Hematopoietic multipotent progenitor cell (in vitro differentiated cells): Measurements from ENCODE around the gene DLG1. TPM values are rescaled to one million over a fixed set of nuclear protein-coding genes. Genes with fewer than 3 reads are reported as not detected.
"Not testable (repeated sequence)": the region's sequence is repeated elsewhere in the genome, so short reads cannot be mapped to it uniquely, and the experiment has no call there.

ENCODE experiments used
- DNase-seq, 3 donors: peaks; one replicate each; pipeline ENCODE4 v3.0.0-alpha.2; 2011 to 2015; ENCODE audit warnings: low read depth in 2 of 3, low spot score in 2 of 3
- total RNA-seq: library from RNA; depleted of rRNA; stranded (reverse); fragments of >200 nt; gene quantifications from one replicate; pipeline ENCODE4 v1.2.3, GENCODE V29; 2012

DLG1 gene
- total RNA-seq, 1 donor = 19.7 TPM

GRCh38 chr3:197125636-197126035 lies 172.8 kb downstream of the DLG1 start:
- DNase-seq = no peak

GRCh38 chr3:197124713-197125112 lies 173.7 kb downstream of the DLG1 start:
- no peak for DNase-seq

- no peak for DNase-seq
Observed at GRCh38 chr3:197122394-197122793, 176.0 kb downstream of the DLG1 start.

- no peak for DNase-seq
Observed at GRCh38 chr3:197117114-197117513, 181.3 kb downstream of the DLG1 start.

- DNase-seq = no peak
Observed at GRCh38 chr3:197114007-197114406, 184.4 kb downstream of the DLG1 start.

GRCh38 chr3:197111685-197112084 lies 186.7 kb downstream of the DLG1 start:
- DNase-seq = no peak

GRCh38 chr3:197105786-197106185 lies 192.6 kb downstream of the DLG1 start:
- DNase-seq = no peak

GRCh38 chr3:197104738-197105137 lies 193.7 kb downstream of the DLG1 start:
- DNase-seq = no peak

GRCh38 chr3:197103766-197104165 lies 194.6 kb downstream of the DLG1 start:
- no peak for DNase-seq

- DNase-seq = no peak
Observed at GRCh38 chr3:197093871-197094270, 204.5 kb downstream of the DLG1 start.

- DNase-seq = peak in 1 of 3 donors; percentile 18
Observed at GRCh38 chr3:197088370-197088769, 210.0 kb downstream of the DLG1 start.

- no peak for DNase-seq
Observed at GRCh38 chr3:197085137-197085536, 213.3 kb downstream of the DLG1 start.

GRCh38 chr3:197083486-197083885 lies 214.9 kb downstream of the DLG1 start:
- no peak for DNase-seq

- no peak for DNase-seq
Observed at GRCh38 chr3:197082871-197083270, 215.5 kb downstream of the DLG1 start.

- DNase-seq = no peak
Observed at GRCh38 chr3:197080344-197080743, 218.1 kb downstream of the DLG1 start.

GRCh38 chr3:197076415-197076814 lies 222.0 kb downstream of the DLG1 start:
- no peak for DNase-seq

- no peak for DNase-seq
Observed at GRCh38 chr3:197068077-197068476, 230.3 kb downstream of the DLG1 start.

- no peak for DNase-seq
Observed at GRCh38 chr3:197064771-197065170, 233.6 kb downstream of the DLG1 start.

GRCh38 chr3:197062446-197062845 lies 236.0 kb downstream of the DLG1 start:
- DNase-seq = no peak

GRCh38 chr3:197051637-197052036 lies 246.8 kb downstream of the DLG1 start:
- DNase-seq = not testable (repeated sequence)

- no peak for DNase-seq
Observed at GRCh38 chr3:197050511-197050910, 247.9 kb downstream of the DLG1 start.

GRCh38 chr3:197042539-197042938 lies 255.9 kb downstream of the DLG1 start:
- DNase-seq = no peak

GRCh38 chr3:197041875-197042488 lies 256.4 kb downstream of the DLG1 start:
- no peak for DNase-seq
